ENCODE measurements around the gene FSD1L.

Gene FSD1L

DNA sequence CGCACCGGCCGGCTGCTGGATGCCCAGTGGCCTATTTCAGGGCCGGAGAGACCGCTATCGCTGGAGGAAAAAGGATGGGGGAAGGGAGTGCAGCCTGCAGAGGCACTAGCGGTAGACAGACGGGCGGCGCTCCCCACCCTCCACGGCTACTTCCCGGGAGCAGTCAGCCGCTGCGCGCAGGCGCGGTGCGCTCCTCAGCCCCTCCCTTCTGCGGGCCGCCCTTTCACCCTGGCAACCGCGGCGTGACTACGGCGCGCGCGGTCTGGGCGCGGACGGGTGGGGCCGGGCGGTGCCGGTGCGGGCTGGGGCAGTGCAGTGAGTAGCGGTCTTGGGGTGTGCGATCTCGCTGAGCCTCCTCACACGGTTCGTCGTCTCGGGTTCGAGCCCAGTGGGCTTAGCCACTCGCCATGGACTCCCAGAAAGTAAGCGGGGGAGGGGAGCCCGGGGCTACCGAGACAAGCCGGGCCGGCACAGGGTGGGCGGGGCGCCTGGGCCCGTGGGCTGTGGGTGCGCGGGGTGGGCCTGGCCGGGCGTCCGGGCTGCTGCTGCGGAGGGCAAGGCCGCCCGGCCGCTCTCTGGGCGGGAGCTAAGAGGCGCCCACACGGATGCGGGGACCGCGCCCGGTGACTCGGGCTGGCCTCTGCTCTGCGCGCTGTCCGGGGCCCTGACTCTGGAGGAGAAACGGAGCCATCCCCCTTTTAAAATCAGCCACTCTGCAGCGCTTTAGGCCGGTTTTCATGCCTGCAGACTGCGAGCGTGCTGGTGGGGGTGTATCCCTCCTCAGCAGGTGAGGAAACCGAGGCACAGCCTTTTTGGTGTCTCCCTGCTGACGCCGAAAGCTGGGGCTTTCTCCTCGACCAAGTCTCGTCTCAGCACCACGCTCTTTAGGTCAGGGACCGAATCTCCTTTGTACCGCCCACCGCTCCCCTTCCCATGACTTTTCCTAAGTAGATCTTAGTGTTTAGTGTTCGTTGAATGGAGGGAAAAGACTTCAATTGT, at the start of gene FSD1L:
Gene FSD1L, plus strand, starts transcription at position 221 of the 999 bp plus-strand sequence. Its CDS starts 187 bp downstream, at position 408.
- DNase-seq, result peak; percentile 83

DNA sequence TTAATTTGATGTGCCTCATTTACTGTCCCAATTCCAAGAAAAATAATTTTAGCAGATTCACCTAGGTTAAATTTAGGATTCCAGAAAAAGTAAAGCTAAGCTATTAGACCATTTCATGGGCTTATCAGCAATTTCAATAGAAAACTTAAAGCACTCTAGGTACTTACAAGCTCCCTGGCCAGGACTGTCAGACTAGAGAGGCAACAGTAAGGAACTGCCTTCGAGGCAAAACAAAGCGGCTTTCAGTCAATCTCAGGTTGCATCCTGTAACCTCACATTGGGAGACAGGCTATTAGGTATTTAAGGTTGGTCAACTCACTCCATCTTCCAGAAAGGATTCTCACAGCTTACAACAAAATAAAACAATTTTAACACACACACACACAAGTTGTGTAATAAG, 48.7 kb upstream of the FSD1L start:
- DNase-seq, result no peak

DNA sequence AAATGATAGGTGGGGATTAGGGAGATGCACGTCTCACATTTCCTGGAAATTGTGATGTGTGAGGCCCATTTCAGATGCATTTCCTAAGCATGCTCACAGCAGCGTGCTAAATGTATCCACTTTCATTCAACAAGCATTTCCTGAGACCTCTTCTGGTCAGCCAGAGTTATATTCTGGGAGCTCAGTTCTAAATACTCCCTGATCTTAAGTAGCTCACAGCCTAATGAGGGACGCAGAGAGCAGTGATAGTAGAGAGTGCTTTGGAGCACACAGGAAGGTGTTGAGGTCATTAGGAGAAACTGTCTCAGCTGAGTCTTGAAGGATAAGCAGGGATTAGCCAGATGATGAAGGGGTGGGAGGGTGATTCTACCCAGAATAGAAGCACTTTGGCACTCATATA, 46.2 kb upstream of the FSD1L start:
- no peak for DNase-seq

DNA sequence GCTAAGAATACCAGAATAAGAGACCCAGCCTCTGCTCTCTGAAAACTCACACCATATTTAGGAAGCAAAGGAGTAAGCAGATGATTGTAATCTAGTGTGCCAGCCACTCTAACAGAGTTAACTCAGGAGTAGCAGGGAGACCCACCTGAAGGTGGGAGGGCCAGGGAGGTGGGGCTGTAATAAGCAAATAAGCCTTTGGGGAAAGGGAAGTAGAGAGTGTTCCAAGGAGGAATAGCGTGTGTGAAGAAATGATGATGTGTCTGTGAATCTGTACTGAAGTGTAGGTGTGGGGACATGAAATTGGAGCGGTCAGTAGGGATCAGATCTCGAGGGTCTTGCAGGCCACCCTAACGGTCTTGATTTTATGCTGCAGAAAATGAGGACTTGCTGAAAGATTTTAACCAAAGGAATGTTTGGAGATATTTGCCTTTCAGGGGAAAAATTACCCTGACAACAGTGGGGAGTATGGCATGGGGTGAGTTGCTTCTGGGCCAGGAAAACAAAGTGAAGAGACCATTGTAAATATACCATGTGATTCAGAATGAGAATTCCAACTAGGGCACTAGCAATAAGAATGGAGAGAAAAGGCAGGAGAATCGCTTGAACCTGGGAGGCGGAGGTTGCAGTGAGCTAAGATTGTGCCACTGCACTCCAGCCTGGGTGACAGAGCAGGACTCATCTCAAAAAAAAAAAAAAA, 44.1 kb upstream of the FSD1L start:
- no peak for DNase-seq

DNA sequence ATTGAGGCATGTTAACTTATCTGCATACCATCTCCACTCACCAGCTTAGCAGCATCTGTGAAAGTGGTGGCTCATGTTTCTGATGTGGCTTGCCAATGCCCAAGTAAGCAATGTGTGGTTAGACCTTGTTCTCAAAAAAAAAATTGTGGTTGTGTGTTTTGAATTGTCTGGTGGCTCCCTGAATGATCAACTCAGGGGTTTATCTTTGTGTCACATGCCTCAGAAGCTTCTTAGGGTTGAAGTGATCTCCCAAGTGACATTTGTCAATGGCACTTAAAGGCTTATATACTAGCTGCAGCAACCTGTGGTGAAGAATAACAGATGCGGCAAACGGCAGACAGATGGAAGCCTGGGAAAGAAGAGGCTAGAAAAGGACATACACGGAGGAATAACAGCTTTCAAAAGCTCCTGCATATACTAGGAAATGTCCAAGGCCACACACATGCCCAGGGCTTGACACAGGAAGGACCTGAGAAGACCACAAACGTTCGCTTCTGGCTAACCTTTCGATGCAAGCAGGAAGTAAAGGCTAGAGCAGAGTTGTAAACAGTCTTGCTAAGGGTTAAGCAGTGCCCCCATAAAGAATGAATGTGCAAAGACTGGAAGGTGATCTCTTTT, 42.2 kb upstream of the FSD1L start:
- no peak for DNase-seq

DNA sequence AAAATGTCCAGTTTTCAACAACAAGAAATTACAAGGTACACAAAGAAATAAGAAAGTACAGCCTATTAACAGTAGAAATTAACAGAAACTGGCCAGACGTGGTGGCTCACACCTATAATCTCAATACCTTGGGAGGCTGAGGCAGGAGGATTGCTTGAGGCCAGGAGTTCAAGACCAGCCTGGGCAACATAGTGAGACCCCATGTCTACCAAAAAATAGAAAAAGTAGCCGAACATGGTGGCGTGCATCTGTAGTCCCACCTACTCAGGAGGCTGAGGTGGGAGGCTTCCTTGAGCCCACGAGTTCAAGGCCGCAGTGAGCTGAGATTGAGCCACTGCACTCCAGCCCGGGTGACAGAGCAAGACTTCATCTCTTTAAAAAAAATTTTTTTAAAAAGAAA, 41.5 kb upstream of the FSD1L start:
- DNase-seq, result no peak

DNA sequence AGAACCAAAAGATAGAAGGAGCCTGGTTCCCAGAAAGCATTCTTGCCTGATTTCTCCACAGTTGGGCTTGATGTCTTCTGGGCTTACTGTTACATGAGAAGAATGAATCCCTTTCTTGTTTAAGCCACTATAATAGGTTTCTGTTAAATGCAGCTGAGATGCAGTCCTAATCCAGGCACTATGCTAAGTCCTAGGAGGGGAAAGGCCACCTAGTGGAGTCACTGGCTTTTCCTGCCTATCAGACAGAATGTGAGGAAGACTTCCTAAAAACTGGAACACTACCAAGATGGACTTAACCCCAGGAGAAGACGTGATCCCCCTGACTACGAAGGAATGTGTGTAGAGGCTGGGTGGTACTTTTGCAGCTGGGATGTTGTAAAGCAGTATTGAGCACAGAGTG, 34.3 kb upstream of the FSD1L start:
- DNase-seq, result no peak

DNA sequence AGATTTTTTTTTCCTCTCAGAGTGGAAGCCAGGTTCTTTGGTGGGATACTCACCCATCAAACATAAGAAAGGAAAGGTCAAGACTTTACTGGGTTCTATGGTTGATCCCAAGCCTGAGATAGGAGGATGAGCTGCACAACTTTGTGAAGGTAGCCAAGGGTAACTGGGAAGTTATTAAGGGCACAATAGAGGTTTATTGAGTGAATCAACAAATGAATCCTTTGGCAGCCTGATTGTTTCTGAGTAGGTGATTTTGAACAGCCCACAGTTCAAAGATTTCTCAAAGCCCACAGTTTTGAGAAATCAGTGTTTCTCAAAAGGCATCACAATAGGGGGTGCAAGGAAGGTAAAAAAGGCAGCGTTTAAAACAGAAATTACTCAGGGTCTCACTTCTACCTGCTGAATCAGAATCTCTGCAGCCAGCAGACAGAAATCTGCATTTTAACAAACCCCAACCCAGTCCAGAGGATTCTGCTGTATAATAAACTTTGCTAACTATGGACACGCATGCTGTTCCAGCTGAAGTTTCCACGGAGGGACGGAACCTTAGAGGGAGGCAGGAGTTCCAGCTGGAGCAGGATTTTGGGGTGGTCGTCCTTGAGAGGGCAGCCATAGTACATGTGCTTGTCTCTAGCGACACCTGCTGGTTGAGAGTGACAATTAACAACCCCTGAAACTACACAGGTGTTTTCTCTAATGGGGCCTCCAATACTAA, 32.7 kb upstream of the FSD1L start:
- DNase-seq, result peak; percentile 46

DNA sequence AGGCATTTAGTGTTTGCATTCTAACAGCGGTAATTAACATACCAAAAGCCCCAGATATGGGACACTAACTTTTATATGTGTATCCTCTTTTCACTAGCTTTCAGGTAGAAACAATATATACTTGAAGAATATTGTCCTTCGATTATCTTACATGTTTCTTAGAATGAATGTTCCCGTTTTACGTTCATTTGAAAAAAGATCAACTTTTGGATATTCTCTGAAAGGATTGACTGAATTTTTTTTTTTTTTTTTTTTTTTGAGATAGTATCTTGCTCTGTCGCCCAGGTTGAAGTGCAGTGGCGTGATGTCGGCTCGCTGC, 32.2 kb upstream of the FSD1L start:
- DNase-seq, result no peak

DNA sequence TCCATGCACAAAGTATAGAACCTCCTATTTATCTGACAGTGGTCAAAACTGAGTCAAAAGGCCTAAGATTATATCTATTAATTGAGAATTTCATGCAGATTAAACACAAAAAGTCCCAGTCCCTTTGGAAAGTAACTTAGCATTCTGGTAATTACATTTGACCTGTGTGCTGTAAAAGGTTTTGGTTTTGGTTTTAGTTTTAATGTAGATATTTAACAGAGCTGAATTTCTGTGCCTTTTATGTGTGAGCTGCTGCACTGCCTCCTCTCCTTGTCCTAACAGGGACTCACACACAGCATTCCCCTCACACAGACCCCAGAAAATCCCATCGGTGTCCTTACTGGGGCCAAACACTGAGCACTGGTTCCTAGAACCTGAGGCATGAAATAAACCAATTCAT, 31.0 kb upstream of the FSD1L start:
- no peak for DNase-seq

DNA sequence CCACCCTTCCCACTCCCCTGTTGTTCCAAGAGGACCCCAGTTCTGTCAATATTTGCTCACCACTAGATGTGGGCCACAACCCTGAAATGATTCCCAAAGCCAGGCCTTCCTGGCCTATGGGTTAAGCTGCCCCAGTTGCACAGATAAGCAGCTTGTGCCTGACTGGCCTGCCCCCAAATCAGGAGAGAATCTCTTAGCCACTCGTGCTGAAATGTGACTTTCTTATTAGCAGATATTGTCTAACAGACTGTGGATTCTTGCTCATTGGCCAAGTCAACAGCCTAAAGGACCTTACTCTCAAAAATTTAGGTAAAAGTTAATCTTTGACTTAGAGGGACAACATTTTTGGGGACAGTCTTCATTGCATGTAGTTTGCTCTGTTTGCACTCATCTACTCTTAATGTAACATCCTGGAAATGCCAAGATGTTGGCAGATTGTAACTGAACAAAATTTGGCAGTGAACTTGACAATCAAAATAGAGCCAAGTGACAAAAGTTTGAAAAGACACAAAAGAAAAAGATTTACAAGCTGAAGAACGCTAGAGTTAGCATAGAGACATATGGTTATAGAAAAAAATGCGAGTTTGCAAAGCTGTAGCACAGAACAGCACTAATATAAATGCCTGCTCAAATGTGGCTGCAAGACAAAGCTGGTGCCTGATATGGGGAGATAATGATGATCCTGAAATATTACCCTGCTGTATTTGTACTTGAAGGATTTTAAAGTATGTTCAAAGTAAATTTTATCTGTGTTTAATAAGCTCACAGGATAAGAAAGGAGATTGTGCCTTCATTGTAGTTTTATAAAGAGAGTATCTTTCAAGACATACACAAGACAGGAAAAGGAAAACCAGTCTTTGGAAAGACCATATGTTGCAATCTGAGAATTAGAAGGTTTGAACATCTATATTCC, 29.0 kb upstream of the FSD1L start:
- DNase-seq, result no peak

DNA sequence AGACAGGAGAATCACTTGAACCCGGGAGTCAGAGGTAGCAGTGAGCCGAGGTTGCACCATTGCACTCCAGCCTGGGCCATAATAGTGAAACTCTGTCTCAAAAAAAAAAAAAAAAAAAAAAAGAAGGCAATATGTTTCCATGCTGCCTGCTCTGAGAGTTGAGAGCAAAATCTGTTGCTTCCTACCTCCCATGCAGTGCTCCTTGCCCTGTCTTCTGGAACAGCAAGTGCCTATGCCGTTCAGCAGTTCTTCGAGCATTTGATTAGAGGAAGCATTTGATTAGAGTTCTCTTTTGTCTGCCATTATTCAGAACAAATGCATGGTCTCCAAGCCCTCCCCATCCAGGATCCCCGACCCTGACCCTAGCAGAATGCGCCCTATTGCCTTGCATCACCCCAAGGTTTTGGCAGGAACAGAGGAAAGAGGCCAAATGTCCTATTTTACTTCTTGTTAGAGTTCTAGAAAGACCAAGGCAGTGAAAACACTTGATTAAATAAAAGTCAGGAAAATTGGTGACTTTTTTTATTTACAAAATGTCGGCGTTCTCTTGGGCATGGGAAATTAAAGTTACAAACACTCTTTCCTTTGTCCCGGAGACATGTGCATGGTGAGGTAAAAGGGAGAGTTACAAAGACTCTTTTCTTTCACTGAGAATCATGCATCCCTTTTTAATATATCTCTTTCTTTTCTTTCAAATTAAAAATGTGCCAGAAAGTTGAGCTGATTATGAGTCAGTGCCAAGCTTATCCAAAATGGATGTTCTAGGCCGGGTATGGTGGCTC, 27.8 kb upstream of the FSD1L start:
- DNase-seq, result no peak

DNA sequence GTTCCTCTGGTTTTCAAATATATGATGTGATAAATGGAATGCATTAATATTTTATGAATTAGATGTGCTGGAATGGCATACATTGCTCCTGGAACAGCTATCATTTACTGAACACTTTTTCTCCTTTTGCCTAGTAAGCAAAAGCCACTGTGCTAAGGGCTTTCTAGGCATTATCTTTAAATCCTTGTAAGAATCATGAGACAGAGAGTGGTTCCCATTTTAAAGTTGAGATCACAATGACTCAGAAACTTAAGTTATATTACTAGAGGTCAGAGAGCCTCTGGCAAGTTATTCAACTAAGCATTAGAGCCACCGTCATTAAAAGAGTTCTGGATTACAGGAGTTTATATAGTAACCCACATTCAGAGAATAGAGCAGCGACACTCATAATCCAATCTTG, 26.7 kb upstream of the FSD1L start:
- DNase-seq, result no peak

DNA sequence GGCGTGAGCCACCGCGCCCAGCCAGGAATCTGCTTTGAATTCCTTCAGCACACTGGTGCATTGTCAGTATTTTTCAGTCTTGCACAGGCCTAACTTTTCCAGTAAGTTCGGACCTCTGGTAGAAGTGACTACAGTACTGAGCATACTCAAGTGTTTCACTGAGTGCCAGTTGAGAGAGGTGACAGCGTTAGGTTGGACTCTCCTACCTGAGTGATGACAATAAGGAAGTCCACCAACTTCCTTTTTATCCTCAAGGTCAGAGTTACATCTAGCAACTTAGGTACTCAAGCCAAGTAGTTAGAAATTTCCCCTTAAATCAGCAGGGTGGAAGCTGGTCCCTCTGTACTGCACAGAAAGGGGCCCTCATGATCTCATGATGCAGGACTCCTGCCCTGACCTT, 26.0 kb upstream of the FSD1L start:
- no peak for DNase-seq

DNA sequence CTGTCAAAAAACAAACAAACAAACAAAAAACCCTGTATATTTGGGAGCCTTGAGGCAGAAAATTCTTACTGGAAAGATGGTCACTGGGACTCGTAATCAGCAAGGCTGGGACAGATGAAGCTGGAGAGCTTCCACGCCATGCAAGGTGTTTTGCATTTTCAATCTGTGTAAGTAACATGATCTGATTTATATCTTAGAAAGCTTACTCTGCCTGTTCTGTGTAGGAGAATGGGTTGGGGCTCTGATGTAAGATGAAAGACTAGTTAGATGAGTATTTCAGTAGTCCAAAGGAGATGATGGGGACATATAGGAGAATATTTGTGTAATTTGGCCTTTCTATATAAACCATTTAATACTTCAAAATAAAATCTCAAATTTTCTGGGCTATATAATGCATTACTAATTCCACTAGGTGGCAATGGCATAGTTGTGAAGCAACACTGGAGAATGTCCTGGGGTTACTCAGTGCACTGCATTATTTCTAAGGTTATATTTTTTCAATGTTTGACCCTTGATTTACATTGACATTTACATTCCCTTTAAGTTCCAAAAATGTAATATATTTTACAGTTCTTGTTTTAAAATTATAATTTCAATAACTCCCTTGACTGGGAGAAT, 21.9 kb upstream of the FSD1L start:
- no peak for DNase-seq

DNA sequence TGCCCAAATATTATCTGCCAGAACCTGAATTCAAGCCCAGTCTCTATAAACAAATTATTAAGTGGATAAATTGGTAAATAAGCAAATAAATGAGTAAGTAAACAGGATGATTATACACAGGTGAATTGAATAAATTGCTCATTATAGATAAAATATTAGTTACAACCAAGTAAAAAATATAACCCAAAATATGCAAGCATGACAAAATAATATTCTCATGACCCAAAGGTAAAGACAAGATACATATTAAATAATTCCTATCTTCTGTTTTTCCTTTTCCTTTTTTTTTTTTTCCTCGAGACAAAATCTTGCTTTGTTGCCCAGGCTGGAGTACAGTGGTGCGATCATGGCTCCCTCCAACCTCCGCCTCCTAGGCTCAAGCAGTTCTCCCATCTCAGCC, 21.2 kb upstream of the FSD1L start:
- no peak for DNase-seq

DNA sequence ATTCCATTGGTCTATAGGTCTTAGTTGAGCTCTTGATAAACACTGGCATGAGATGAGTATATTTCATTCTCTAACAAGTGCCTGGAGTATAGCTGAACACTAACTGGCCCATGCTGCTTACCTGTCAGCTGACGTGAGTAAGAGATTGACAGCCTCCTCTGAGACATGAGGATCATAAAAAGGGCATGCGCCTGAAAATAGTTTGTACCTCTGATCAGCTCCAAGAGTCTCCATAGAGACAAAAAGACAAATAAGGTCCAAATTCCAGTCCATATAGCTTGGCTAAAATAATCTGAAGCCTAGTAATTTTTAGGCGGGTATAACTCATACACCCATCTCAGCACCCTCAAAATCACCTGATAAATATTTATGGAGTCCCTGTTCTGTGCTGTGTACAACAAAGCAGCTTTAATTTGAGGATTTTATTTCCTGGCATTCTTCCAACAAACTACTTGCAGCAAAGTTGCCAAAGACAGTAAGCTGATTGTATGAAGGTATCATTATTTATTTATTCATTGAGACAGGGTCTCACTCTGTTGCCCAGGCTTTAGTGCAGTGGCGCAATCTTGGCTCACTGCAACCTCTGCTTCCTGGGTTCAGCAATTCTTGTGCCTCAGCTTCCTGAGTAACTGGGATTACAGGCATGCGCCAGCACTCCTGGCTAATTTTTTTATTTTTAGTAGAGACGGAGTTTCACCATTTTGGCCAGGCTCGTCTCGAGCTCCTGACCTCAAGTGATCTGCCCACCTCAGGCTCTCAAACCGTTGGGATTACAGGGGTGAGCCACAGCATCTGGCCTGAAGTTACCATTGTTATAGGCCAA, 16.2 kb upstream of the FSD1L start:
- no peak for DNase-seq

DNA sequence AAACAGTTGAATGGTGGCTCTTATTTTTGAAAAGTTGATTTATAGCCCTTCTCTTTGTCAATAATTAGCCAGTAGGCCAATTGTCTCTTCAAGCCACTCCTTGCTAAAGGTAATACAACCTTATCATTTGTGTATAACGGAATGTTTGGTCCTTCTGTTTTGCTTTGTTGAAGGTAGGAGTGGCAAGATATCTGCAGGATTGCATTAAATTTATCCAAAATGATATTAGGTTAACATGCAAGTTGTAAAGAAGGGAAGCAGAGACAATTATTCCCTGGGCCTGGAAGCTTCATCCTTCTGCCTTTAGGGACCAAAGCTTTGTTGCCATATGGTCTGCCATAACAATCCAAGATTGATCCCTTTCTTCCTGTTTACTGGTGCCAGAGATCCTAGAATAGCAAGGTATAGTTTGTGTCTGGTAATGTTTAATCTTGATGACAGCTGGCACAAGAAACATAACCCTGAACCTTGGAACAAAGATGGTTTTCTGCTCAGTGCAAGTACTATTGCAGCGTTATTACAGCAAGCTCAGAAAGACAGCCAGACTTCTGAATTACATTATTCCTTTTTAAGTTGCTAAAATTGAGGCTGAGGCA, 15.5 kb upstream of the FSD1L start:
- DNase-seq, result no peak

DNA sequence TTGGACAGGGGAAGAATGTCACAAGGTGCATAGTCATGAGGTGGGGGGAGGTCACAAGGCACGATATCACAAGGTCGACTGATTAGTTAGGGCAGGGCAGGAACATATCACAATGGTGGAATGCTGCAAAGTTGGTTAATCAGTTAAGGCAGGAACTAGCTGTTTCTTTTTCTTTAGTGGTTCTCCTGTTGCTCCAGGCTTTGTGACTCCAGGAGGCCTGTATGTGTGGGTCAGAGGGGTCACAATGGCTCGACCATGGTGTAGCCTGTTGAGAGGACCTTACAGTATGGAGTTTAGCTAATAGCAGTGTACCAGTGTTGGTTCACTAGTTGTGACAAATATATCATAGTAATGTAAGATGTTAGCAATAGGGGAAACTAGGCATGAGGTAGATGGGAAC, 12.4 kb upstream of the FSD1L start:
- no peak for DNase-seq

DNA sequence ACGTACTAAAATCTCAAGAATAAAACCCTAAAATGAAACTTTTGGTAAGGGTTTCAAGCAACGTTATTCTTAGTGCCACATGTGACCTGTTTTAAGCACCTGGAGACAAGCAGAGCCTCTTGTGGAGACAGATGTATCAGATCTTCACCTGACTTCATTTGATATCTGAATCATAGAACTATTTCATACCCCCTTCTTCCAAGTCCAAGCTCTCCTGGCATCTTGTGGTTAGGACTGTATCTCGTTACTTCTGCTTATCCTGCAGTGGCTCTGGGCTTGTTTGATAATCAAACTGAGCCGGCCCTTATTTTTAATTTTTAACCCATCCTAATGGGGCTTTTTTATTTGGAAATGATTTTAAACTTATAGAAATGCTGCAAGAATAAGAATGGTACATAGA, 11.1 kb upstream of the FSD1L start:
- DNase-seq, result no peak

Data from activated CD4-positive, CD25-positive, alpha-beta regulatory T cell treated with anti-CD3 and anti-CD28 coated beads, Interleukin-2, amount 50 U/mL, for 72 hours (primary cell).